A549 (cell line): ENCODE results near the gene B4GALT3.

ENCODE experiments used
- JUNB ChIP-seq: fragments of >200 bp; sonication (Bioruptor Twin); formaldehyde crosslinking; IDR thresholded peaks from 2 replicates; pipeline ENCODE4 v1.6.1; 2016
- MAFK ChIP-seq: fragments of 450-650 bp; IDR thresholded peaks from 2 replicates; pipeline ENCODE4 v1.6.1; 2014; ENCODE audit not compliant: partially characterized antibody
- MAZ ChIP-seq: fragments of 150-350 bp; IDR thresholded peaks from 2 replicates; pipeline ENCODE4 v1.6.1; 2014; ENCODE audit warnings: antibody characterized with exemption, low read depth, low read length, borderline replicate concordance
- POLR2A ChIP-seq: IDR thresholded peaks from 2 replicates; pipeline ENCODE4 v1.6.1; 2012; ENCODE audit warnings: mild to moderate bottlenecking, low read length
- POLR2AphosphoS2 ChIP-seq: conservative IDR thresholded peaks from 2 replicates; pipeline ENCODE4 v1.6.1; 2012; ENCODE audit warnings: low read length, improper control_type of control experiment, inconsistent platforms
- ZSCAN20 ChIP-seq: fragments of 250-450 bp; sonication (Bioruptor Pico); IDR thresholded peaks from 2 replicates; pipeline ENCODE4 v1.8.0; 2022; ENCODE audit warnings: mild to moderate bottlenecking, moderate library complexity
- TF ChIP-seq, protein P1 (sequence below): fragments of >200 bp; sonication (Bioruptor Twin); formaldehyde crosslinking; IDR thresholded peaks from 3 replicates; pipeline ENCODE4 v1.5.1; 2016

GRCh38 chr1:161226759-161227158, 49.5 kb upstream of the B4GALT3 start:
- no peak for TF ChIP-seq POLR2A
- TF ChIP-seq, protein P1, sequence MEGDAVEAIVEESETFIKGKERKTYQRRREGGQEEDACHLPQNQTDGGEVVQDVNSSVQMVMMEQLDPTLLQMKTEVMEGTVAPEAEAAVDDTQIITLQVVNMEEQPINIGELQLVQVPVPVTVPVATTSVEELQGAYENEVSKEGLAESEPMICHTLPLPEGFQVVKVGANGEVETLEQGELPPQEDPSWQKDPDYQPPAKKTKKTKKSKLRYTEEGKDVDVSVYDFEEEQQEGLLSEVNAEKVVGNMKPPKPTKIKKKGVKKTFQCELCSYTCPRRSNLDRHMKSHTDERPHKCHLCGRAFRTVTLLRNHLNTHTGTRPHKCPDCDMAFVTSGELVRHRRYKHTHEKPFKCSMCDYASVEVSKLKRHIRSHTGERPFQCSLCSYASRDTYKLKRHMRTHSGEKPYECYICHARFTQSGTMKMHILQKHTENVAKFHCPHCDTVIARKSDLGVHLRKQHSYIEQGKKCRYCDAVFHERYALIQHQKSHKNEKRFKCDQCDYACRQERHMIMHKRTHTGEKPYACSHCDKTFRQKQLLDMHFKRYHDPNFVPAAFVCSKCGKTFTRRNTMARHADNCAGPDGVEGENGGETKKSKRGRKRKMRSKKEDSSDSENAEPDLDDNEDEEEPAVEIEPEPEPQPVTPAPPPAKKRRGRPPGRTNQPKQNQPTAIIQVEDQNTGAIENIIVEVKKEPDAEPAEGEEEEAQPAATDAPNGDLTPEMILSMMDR = no peak
- TF ChIP-seq ZSCAN20 (CRISPR knock-in tag) = no peak
- TF ChIP-seq MAZ = no peak
- no peak for TF ChIP-seq MAFK
- TF ChIP-seq JUNB = no peak
- TF ChIP-seq POLR2AphosphoS2 = no peak
